ENCODE data around the gene PPID. TPM values are rescaled to one million over a fixed set of nuclear protein-coding genes. Genes with fewer than 3 reads are reported as not detected.
A peak's percentile ranks its signal among the peaks of the same experiment; 100 is the strongest.

PPID gene
- total and polyA plus RNA-seq, 12 donors, result 23.8 to 37.1 (median 33.1) TPM

DNA sequence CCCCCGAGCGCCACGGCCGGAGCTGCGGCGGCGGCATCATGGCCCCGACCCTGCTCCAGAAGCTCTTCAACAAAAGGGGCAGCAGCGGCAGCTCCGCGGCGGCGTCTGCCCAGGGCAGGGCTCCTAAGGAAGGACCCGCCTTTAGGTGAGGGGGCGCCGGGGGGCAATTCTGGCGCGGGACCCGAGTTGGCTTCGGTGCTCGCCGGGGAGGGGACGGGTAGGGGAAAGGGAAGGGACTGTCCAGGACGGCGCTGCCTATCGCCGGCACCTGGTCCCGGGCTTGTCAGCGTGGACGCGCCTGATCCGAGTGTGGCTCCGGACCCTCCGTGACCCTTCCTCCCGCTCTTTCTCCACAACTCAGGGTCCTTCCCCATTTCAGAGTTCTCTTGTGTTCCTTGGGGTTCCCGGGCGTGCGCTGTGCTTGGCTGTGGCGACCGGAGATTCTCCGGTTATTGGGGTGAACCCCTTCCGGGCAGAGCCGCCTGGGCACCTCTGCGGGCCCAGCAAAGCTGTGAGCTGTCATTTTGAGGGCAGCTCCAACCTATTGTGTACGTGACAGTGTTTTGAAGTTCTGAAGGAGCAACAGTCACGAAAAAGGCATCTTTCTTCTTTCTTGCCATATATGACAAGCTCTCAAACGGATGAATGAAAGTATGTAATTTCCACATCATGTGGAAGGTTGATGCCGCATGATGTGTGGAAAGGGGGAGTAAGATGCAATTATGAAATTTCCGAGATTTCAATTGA is 46.2 kb upstream of the PPID start:
- 1% methylated on average over 46 to 49 of the region's 49 CpGs for WGBS, 2 donors
- Histone ChIP-seq H3K27ac (peak overlapping the region; percentile 73 to 94 (median 91)), H3K4me1 (peaks cover 8 to 61% (median 50%) of the 10 kb centered on the region in 9 donors), H3K9me3 (no peaks in the 10 kb centered on the region), H3K27me3 (no peaks in the 10 kb centered on the region), H3K4me3 (peak overlapping the region; percentile 81 to 93 (median 88)), H3K36me3 (no peaks in the 10 kb centered on the region)
- intact Hi-C loops (cut with DNase I), result loop anchor here in 6 of 10 donors (2.0 to 5.0 kb wide), 7 partner anchors 37 to 83 kb away; no protein-coding TSS in a partner anchor
- DNase-seq (peak in 1 of 2 donors; percentile 60), ATAC-seq (peak; percentile 3 to 77 (median 42))
- TF ChIP-seq, protein P1, sequence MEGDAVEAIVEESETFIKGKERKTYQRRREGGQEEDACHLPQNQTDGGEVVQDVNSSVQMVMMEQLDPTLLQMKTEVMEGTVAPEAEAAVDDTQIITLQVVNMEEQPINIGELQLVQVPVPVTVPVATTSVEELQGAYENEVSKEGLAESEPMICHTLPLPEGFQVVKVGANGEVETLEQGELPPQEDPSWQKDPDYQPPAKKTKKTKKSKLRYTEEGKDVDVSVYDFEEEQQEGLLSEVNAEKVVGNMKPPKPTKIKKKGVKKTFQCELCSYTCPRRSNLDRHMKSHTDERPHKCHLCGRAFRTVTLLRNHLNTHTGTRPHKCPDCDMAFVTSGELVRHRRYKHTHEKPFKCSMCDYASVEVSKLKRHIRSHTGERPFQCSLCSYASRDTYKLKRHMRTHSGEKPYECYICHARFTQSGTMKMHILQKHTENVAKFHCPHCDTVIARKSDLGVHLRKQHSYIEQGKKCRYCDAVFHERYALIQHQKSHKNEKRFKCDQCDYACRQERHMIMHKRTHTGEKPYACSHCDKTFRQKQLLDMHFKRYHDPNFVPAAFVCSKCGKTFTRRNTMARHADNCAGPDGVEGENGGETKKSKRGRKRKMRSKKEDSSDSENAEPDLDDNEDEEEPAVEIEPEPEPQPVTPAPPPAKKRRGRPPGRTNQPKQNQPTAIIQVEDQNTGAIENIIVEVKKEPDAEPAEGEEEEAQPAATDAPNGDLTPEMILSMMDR (IDR thresholded peaks at IDR 0.05), result no peak

DNA sequence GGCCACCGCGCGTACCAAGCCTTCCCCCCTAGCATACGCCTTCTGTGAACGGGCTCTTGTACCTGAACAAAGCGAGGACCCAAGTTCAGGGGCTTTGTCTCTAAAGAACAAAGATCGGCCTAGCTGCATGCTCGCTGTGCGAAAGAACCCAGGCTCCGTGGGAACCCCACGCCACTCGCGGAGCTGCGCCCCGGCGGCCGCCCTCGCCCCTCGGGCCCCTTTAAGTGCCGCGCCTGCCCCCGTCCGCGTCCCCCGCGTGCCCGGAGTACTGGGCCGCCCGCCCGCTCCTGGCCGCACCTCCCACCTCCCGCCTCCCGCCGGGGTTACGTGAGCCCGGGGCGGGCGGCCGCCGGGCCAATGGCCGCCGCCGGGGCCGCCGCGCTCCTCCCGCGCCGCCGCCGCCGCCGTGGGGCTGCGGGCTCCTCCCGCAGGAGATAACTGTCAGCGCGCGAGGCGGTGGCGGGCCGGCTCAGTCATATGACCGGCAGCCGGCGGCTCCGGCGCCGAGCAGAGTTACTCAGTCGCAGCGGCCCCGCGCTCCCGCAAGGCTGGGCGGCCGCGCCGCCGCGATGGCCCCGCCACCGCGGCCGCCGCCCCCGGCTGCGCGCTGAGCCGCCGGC is 45.5 kb upstream of the PPID start, which contains the start of gene FNIP2:
FNIP2 (plus strand) TSS at position 472 of the 620 bp plus-strand sequence. CDS start 187 bp downstream, outside the sequence.
- intact Hi-C loops (cut with DNase I), result loop anchor here in 6 of 10 donors (2.0 to 5.0 kb wide), 7 partner anchors 36 to 84 kb away; no protein-coding TSS in a partner anchor

DNA sequence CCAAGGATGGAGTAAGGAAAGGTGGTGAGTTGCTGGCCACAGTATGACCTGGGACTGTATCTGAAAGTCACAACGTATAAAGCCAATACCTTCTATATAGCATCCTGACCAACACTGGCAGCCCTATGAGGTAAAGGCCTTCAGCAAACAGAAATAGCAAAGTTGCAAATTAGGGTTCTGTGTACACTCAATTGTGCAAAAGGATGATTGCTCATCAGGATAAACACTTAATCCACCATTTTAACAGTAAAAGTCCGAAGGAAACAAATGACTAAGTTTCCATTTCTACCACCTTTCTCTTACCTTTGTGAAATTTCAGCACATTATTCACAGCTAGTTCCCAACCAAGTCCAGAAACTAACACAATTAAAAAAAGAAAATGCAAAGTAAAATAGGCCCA is 44.3 kb upstream of the PPID start:
- no peak for DNase-seq
- H3K36me3 ChIP-seq, result no peaks in the 10 kb centered on the region
- peaks cover 4 to 44% (median 32%) of the 10 kb centered on the region in 9 donors for H3K4me1 ChIP-seq
- H3K4me3 ChIP-seq, result no peak overlapping the region
- intact Hi-C loops (cut with DNase I), result loop anchor here in 6 of 10 donors (5.0 kb wide), 6 partner anchors 35 to 85 kb away; no protein-coding TSS in a partner anchor
- H3K27ac ChIP-seq, result peak overlapping the region in 4 of 10 donors; percentile 35 to 95 (median 92)
- H3K9me3 ChIP-seq, result no peaks in the 10 kb centered on the region
- H3K27me3 ChIP-seq, result no peaks in the 10 kb centered on the region
- TF ChIP-seq, protein P1 (IDR thresholded peaks at IDR 0.05), result no peak
- ATAC-seq, result no peak
- 38 to 45% methylated on average over 2 of the region's 2 CpGs for WGBS, 2 donors

More for the DNA sequence above, 45.5 kb upstream of the PPID start, which contains the start of gene FNIP2:
- 1% methylated on average over 75 to 88 of the region's 88 CpGs for WGBS, 2 donors
- DNase-seq (peak; percentile 85 to 87), ATAC-seq (peak; percentile 91 to 97 (median 94))
- Histone ChIP-seq H3K27me3 (no peaks in the 10 kb centered on the region), H3K9me3 (no peaks in the 10 kb centered on the region), H3K4me3 (peak within 1 kb of the TSS; percentile 81 to 93 (median 88)), H3K4me1 (peaks cover 8 to 57% (median 43%) of the 10 kb centered on the region in 9 donors), H3K27ac (peak within 1 kb of the TSS; percentile 73 to 95 (median 91)), H3K36me3 (no peaks in the 10 kb centered on the region)
- TF ChIP-seq, protein P1 (IDR thresholded peaks at IDR 0.05), result no peak

DNA sequence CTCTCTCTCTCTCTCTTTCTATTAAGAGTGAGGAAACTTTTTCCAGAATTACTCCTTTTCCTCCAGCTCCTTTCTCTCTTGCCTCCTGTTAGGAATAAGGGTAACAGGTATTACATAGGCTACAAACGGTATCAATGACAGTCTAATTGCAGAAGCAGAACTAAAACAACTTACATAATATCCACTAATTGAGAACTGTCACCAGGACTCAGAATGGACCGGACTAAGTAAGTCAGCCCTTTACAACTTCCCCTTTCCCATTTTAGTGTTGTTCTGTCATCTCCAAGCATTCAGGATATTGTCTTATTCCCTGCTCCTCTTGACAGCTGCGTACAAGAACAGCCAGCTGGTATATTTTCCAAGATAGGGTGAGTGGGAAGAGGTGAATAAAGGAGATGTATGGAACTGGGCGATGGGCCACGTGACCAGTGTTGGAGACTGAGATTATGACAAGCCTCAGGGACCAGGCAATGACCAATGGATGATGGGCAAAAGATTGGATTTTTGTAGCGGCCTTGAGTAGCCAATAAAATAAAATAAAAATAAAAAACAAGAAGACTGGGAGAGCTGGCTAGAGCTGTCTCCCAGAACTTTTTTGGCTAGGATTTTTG is 43.3 kb upstream of the PPID start:
- ATAC-seq (no peak), DNase-seq (no peak)
- Histone ChIP-seq H3K27me3 (no peaks in the 10 kb centered on the region), H3K9me3 (no peaks in the 10 kb centered on the region), H3K4me3 (no peak overlapping the region), H3K27ac (peak overlapping the region in 3 of 10 donors; percentile 25 to 94 (median 35)), H3K36me3 (no peaks in the 10 kb centered on the region), H3K4me1 (peaks cover 0 to 35% (median 23%) of the 10 kb centered on the region in 9 donors)
- 60 to 66% methylated on average over 6 of the region's 6 CpGs for WGBS, 2 donors
- intact Hi-C loops (cut with DNase I), result loop anchor here in 6 of 10 donors (5.0 kb wide), 6 partner anchors 34 to 86 kb away; no protein-coding TSS in a partner anchor
- TF ChIP-seq, protein P1 (IDR thresholded peaks at IDR 0.05), result no peak
